Endothelial cell of umbilical vein (primary cell): ENCODE results near the gene TUBA4A.

Experiments
- CTCF ChIP-seq, 2 donors: IDR thresholded peaks; 1 replicate in 1 of 2; 2 replicates in 1 of 2; pipeline ENCODE4 v1.5.1; 2011; ENCODE audit warnings: low read length in 2 of 2, mild to moderate bottlenecking in 2 of 2, moderate library complexity in 2 of 2, control low read depth in 1 of 2, inconsistent platforms in 1 of 2, low read depth in 1 of 2; ENCODE audit not compliant: insufficient read depth in 1 of 2; ENCODE audit errors: extremely low read depth in 1 of 2
- EZH2 ChIP-seq: IDR thresholded peaks from 2 replicates; pipeline ENCODE4 v1.6.1; 2012; ENCODE audit warnings: borderline replicate concordance, low read depth, mild to moderate bottlenecking, moderate library complexity, low read length, inconsistent platforms; ENCODE audit not compliant: severe bottlenecking
- GATA2 ChIP-seq: IDR thresholded peaks from 2 replicates; pipeline ENCODE4 v1.7.0; 2011; ENCODE audit warnings: low read depth, mild to moderate bottlenecking, moderate library complexity, mixed read lengths, low read length; ENCODE audit not compliant: insufficient read length, insufficient read depth
- JUN ChIP-seq: IDR thresholded peaks from 2 replicates; pipeline ENCODE4 v1.6.1; 2011; ENCODE audit warnings: borderline replicate concordance, low read depth; ENCODE audit not compliant: insufficient read length, insufficient read depth
- MAX ChIP-seq: IDR thresholded peaks from 2 replicates; pipeline ENCODE4 v1.6.1; 2011; ENCODE audit not compliant: insufficient read depth, insufficient read length
- MYC ChIP-seq: IDR thresholded peaks from one replicate; pipeline ENCODE4 v1.6.1; 2011; ENCODE audit warnings: mild to moderate bottlenecking, low read depth, low read length
- POLR2A ChIP-seq: IDR thresholded peaks from 2 replicates; pipeline ENCODE4 v1.6.1; 2012; ENCODE audit warnings: low read depth, mild to moderate bottlenecking, control low read depth, low read length
- POLR2AphosphoS5 ChIP-seq: IDR thresholded peaks from 2 replicates; pipeline ENCODE4 v1.6.1; 2012; ENCODE audit warnings: low read depth, mild to moderate bottlenecking, control low read depth, low read length, moderate library complexity; ENCODE audit not compliant: insufficient read depth

GRCh38 chr2:219214786-219215185, 38.9 kb downstream of the TUBA4A start:
- TF ChIP-seq CTCF (IDR thresholded peaks at IDR 0.05; ENCODE audit: extremely low read depth in 1 of 2, insufficient read depth in 1 of 2, low read depth in 1 of 2, low read length in 2 of 2), result no peak
- no peak for TF ChIP-seq POLR2AphosphoS5
- no peak for TF ChIP-seq EZH2
- no peak for TF ChIP-seq POLR2A
- no peak for TF ChIP-seq GATA2
- no peak for TF ChIP-seq JUN
- TF ChIP-seq MAX, result no peak
- no peak for TF ChIP-seq MYC
